VCaP (cell line): ENCODE measurements around the gene NRXN2.

Experiments used
- H3K27ac ChIP-seq: fragments of 450-650 bp; 2 replicates; pipeline ENCODE4 v1.5.1; 2017
- TF ChIP-seq, protein P1 (sequence below): fragments of 450-650 bp; conservative IDR thresholded peaks from 2 replicates; pipeline ENCODE4 v1.5.1; 2017; ENCODE audit warnings: mild to moderate bottlenecking, moderate library complexity

NRXN2 gene

DNA sequence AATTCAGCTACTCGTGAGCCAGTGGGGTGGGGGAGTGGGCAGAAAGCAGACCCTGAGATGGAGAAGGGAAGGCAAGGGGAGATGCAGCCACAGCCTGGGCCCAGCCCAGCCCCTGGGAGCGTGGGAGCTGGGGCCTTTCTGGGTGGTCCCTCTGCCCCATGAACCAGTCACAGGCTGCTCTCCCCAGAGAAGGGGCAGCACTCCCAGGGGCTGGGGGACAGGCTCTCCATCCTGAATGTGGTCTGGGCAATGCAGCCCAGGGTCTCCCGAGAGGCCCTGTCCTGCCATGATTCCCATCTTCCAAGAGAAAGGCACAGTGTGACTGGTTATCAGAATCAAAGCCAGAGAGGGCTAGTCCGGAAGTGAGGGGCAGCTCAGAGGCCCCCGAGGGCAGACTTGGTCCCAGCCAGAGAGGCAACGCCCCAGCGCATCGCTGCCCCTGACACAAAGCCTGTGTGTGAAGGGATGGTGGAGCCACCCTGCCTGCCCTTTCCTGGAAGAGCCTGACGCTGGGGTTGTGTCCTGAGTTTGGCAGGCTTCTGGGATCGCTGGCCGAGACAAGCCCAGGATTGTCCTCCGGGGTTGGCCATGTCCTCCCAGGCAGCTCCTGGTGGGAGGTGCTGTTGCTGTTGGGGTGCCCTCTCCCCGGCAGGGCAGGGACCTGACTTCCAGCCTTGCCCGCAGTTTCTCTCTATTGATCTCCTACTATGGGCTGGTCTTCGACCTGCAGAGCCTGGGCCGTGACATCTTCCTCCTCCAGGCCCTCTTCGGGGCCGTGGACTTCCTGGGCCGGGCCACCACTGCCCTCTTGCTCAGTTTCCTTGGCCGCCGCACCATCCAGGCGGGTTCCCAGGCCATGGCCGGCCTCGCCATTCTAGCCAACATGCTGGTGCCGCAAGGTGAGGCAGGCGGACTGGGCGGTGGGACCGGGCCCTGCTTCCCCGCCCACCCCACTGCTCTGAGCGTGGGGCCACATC is 155.8 kb downstream of the NRXN2 start:
- H3K27ac ChIP-seq = peak overlapping the region; percentile 90
- TF ChIP-seq, protein P1, sequence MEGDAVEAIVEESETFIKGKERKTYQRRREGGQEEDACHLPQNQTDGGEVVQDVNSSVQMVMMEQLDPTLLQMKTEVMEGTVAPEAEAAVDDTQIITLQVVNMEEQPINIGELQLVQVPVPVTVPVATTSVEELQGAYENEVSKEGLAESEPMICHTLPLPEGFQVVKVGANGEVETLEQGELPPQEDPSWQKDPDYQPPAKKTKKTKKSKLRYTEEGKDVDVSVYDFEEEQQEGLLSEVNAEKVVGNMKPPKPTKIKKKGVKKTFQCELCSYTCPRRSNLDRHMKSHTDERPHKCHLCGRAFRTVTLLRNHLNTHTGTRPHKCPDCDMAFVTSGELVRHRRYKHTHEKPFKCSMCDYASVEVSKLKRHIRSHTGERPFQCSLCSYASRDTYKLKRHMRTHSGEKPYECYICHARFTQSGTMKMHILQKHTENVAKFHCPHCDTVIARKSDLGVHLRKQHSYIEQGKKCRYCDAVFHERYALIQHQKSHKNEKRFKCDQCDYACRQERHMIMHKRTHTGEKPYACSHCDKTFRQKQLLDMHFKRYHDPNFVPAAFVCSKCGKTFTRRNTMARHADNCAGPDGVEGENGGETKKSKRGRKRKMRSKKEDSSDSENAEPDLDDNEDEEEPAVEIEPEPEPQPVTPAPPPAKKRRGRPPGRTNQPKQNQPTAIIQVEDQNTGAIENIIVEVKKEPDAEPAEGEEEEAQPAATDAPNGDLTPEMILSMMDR = no peak

DNA sequence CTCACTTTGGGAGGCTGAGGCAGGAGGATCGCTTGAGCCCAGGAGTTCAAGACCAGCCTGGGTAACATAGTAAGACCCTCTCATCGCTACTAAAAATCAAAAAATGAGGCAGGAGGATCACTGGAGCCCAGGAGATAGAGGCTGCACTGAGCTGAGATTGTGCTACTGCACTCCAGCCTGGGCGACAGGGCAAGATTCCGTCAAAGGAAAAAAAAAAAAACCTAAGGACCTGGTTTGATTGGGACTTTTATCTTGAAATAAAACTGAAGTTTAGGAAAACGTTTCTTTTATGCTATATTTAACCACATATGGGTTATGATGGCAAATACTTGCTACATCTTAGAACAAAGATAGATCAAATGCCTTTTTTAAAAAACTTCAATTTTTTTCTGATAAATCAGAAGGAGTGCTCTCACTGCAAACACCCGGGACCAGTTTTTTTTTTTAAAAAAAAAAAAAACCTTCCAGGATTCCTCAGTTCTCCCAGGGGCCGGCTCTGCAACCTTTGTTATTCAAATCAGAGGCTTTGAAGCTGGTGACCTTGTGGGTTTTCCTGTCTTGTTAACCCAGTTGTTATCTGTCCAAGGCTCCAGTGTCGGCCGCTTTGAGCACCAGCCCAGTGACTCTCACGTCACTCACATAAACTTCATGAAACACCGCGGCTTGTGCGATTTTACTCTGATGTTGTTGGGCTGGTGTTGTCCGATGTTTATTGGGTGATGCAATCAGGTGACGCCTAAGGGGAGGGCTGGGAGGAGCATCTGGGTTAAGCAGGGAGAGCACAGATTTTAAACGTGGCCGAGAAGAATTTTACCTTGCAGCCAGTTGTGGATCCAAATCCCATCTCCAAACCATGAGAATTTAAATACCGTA is 156.7 kb downstream of the NRXN2 start:
- TF ChIP-seq, protein P1 = no peak
- H3K27ac ChIP-seq = peak overlapping the region; percentile 90

DNA sequence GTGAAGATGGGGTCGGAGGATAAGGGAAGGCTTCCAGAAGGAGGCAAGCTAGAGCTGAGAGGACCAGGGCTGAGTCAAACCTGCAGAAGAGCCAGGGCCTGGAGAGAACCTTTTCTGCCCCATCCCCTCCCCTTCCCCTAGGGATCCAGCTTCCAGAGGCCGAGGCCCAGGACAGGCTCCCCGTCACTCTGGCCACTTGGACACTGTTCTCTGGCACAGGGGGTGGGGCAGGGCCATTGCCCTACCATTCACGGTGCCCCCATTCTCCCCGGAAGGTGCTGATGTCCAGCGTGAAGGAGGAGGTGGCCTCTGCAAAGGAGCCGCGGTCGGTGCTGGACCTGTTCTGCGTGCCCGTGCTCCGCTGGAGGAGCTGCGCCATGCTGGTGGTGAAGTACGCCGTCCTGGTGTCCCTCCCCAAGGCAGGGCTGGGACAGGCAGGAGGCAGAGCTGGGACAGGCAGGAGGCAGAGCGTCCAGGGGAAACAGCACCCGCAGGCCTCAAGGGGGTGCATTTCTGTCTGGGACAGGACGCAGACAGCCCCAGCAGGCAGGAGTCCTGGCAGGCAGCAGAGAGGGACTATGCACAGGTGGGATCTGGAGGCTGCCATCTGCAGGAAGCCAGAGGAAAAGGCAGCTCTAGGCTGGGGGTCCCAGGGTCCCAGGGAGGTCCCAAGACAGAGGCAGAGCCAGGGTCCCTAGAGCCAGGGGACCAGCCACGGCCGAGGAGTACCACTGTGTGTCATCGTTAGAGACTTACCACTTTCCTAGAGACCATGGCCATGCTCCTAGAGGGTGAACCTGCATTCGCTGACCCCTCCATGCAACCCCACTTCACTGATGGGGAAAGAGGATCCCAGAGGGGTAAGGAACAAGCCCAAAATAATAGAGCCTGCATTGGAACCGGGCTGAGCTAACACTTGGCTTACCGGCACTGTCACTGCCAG is 157.8 kb downstream of the NRXN2 start:
- H3K27ac ChIP-seq = peak overlapping the region; percentile 90
- TF ChIP-seq, protein P1 = peak; percentile 26; the same call in 1 of the 2 replicates

DNA sequence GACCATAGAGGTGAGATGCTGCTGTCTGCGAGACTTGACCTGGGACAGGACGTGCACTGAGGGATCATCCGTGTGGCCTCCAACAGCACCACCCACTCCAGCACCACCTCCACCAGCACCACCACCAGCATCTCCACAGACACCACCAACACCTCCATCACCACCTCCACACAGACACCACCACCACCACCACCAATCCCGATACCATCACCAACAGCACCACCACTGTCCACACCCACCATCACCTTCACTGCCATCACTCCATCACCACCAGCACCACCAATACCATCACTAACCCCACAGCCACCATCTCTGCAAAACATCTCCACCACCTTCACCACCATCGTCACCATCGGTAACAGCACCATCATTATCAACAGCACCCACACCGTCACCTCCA is 158.6 kb downstream of the NRXN2 start:
- peak overlapping the region; percentile 90; the same call in 1 of the 2 replicates for H3K27ac ChIP-seq
- TF ChIP-seq, protein P1 = no peak

DNA sequence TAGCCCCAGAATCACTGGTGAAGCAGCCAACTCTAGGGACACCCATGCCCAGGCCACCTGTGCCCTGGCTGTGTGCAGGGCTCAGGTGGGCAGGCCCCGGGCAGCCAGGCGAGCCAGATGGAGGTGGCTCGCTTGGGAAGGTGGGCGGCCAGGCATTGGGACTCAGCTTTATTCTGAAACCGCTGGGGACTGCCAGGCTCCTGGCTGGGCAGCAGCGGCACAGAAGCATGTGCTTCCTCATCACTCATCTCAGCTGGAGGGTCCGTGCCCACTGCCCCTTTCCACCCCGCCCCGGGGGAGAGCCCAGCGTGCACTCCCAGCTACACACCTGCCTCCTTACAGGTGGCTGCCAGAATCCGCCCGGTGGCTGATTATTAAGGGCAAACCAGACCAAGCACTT is 159.0 kb downstream of the NRXN2 start:
- TF ChIP-seq, protein P1 = no peak
- no peak overlapping the region for H3K27ac ChIP-seq

DNA sequence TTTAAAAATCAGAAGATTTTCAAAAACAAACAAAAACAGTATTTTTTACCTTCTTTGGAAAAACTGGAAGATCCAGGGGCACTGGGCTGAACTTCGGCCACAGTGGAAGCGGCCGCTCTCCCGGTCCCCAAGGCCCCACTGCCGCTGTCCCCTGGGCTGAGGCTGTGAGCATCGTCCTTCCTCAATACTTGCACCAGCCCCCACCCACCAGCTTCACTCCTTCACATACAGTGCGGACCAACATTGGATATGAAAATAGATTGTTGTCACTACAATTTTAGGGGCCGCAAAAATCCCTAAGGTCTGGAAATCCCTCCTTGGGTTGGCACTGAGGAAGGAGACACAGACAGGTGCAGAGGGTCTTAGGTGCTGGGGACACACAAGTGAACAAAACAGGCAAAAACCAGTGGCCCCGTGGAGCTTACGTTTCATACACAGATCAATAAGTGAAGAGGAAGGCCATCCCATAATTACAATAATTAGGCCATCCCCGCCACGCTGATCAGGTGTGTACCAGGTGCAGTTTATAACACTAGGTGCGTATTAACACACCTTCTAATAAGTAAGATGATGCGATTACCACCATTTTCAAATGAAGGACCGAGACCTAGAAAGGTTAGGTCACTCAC is 160.2 kb downstream of the NRXN2 start:
- TF ChIP-seq, protein P1 = no peak
- H3K27ac ChIP-seq = no peak overlapping the region
